WTC11 (cell line): Measurements from ENCODE around the gene KDELR1. TPM values are rescaled to one million over a fixed set of nuclear protein-coding genes. Genes with fewer than 3 reads are reported as not detected.

Source experiments
- AR ChIP-seq: fragments of 250-450 bp; sonication (Bioruptor Pico); IDR thresholded peaks from 2 replicates; pipeline ENCODE4 v1.9.0; 2021; ENCODE audit warnings: mild to moderate bottlenecking
- ARID4B ChIP-seq: sonication (generic); formaldehyde crosslinking; IDR thresholded peaks from 2 replicates; pipeline ENCODE4 v1.8.0; 2023; ENCODE audit warnings: missing genetic modification reagents, mild to moderate bottlenecking, borderline replicate concordance
- E2F4 ChIP-seq: sonication (generic); formaldehyde crosslinking; IDR thresholded peaks from 2 replicates; pipeline ENCODE4 v1.8.1; 2022; ENCODE audit warnings: low read depth, mild to moderate bottlenecking, moderate library complexity, missing genetic modification reagents, borderline replicate concordance
- ELF4 ChIP-seq: sonication (generic); formaldehyde crosslinking; IDR thresholded peaks from 2 replicates; pipeline ENCODE4 v1.8.1; 2022; ENCODE audit warnings: low read depth, mild to moderate bottlenecking, moderate library complexity, missing genetic modification reagents
- ERG ChIP-seq: fragments of 250-450 bp; sonication (Bioruptor Pico); IDR thresholded peaks from 2 replicates; pipeline ENCODE4 v1.8.0; 2021; ENCODE audit warnings: mild to moderate bottlenecking
- ESRRA ChIP-seq: sonication (generic); formaldehyde crosslinking; IDR thresholded peaks from 2 replicates; pipeline ENCODE4 v1.8.1; 2022; ENCODE audit warnings: mild to moderate bottlenecking, missing genetic modification reagents, borderline replicate concordance
- KAT7 ChIP-seq: sonication (generic); formaldehyde crosslinking; IDR thresholded peaks from 2 replicates; pipeline ENCODE4 v1.8.1; 2023; ENCODE audit warnings: missing genetic modification reagents, mild to moderate bottlenecking, borderline replicate concordance
- MLX ChIP-seq: sonication (generic); formaldehyde crosslinking; IDR thresholded peaks from 2 replicates; pipeline ENCODE4 v1.8.1; 2023; ENCODE audit warnings: mild to moderate bottlenecking, missing genetic modification reagents, moderate library complexity
- NFATC4 ChIP-seq: fragments of 250-450 bp; sonication (Bioruptor Pico); IDR thresholded peaks from 2 replicates; pipeline ENCODE4 v1.9.0; 2021; ENCODE audit warnings: mild to moderate bottlenecking
- NFYB ChIP-seq: sonication (generic); formaldehyde crosslinking; conservative IDR thresholded peaks from 2 replicates; pipeline ENCODE4 v1.8.0; 2022; ENCODE audit warnings: low read depth, missing genetic modification reagents
- NR1H2 ChIP-seq: sonication (generic); formaldehyde crosslinking; IDR thresholded peaks from 2 replicates; pipeline ENCODE4 v1.9.0; 2021; ENCODE audit warnings: mild to moderate bottlenecking, moderate library complexity, missing genetic modification reagents
- PRRX2 ChIP-seq: fragments of 250-450 bp; sonication (Bioruptor Pico); IDR thresholded peaks from 2 replicates; pipeline ENCODE4 v1.8.0; 2021; ENCODE audit warnings: mild to moderate bottlenecking
- SMAD4 ChIP-seq: sonication (generic); formaldehyde crosslinking; IDR thresholded peaks from 2 replicates; pipeline ENCODE4 v1.8.0; 2022; ENCODE audit warnings: mild to moderate bottlenecking, missing genetic modification reagents
- USF1 ChIP-seq: sonication (generic); formaldehyde crosslinking; IDR thresholded peaks from 2 replicates; pipeline ENCODE4 v1.8.0; 2022; ENCODE audit warnings: mild to moderate bottlenecking, missing genetic modification reagents
- ZBTB21 ChIP-seq: sonication (generic); formaldehyde crosslinking; IDR thresholded peaks from 2 replicates; pipeline ENCODE4 v1.8.1; 2023; ENCODE audit warnings: mild to moderate bottlenecking, missing genetic modification reagents, borderline replicate concordance
- ZNF121 ChIP-seq: sonication (generic); formaldehyde crosslinking; IDR thresholded peaks from 2 replicates; pipeline ENCODE4 v1.8.0; 2023; ENCODE audit warnings: missing genetic modification reagents
- ZNF532 ChIP-seq: fragments of 250-450 bp; sonication (Bioruptor Pico); IDR thresholded peaks from 2 replicates; pipeline ENCODE4 v1.9.0; 2021; ENCODE audit warnings: mild to moderate bottlenecking, borderline replicate concordance
- ZNF671 ChIP-seq: fragments of 250-450 bp; sonication (Bioruptor Pico); IDR thresholded peaks from 2 replicates; pipeline ENCODE4 v1.8.0; 2021; ENCODE audit warnings: mild to moderate bottlenecking
- ZSCAN18 ChIP-seq: fragments of 250-450 bp; sonication (Bioruptor Pico); IDR thresholded peaks from 2 replicates; pipeline ENCODE4 v2.1.2; 2022; ENCODE audit warnings: mild to moderate bottlenecking, moderate library complexity
- total RNA-seq: library from RNA; stranded (reverse); gene quantifications from 3 replicates; pipeline ENCODE4 v1.2.3, GENCODE V29; 2021

KDELR1 gene
- total RNA-seq, 1 experiment from 2014 or later = 207 TPM

- TF ChIP-seq ZNF532 (CRISPR knock-in tag) (no peak), ESRRA (CRISPR knock-in tag) (peak; percentile 89), ERG (no peak), NR1H2 (CRISPR knock-in tag) (no peak), ARID4B (CRISPR knock-in tag) (no peak), ELF4 (CRISPR knock-in tag) (peak; percentile 62; the same call in 1 of the 2 replicates), ZSCAN18 (CRISPR knock-in tag) (no peak), ZNF671 (no peak), SMAD4 (CRISPR knock-in tag) (no peak), AR (CRISPR knock-in tag) (no peak), USF1 (CRISPR knock-in tag) (no peak), MLX (CRISPR knock-in tag) (no peak), ZBTB21 (no peak), ZNF121 (no peak), E2F4 (no peak), NFYB (CRISPR knock-in tag) (no peak), PRRX2 (CRISPR knock-in tag) (no peak), NFATC4 (CRISPR knock-in tag) (no peak), KAT7 (CRISPR knock-in tag) (no peak)
Measured at GRCh38 chr19:48398375-48399235, 7.3 kb upstream of the KDELR1 start (continued).
